Activated CD8-positive, alpha-beta memory T cell treated with anti-CD3 and anti-CD28 coated beads for 36 hours (primary cell): Measurements from ENCODE around the gene WDR81. TPM values are rescaled to one million over a fixed set of nuclear protein-coding genes. Genes with fewer than 3 reads are reported as not detected.

Experiments
- CTCF ChIA-PET: fragments of 350-600 bp; sonication (Branson Sonifier 250); formaldehyde crosslinking; loops from one replicate; lab custom pipeline; 2021; ENCODE audit warnings: antibody characterized with exemption; lab: Charles Lee
- POLR2A ChIA-PET: fragments of 350-600 bp; sonication (Branson Sonifier 250); formaldehyde crosslinking; loops from one replicate; lab custom pipeline; 2021; ENCODE audit warnings: antibody characterized with exemption; lab: Charles Lee
- total RNA-seq, 2 experiments: library from RNA; stranded (reverse); gene quantifications; one replicate each; pipeline ENCODE4 v1.2.3, GENCODE V29; 2021

Gene WDR81
- total RNA-seq, 2 experiments from 2014 or later = 21.2 to 22.3 TPM

- CTCF ChIA-PET = no interaction called here
- POLR2A ChIA-PET = no interaction called here
These were observed 13.5 kb upstream of the WDR81 start for GRCh38 chr17:1710807-1711553.

DNA sequence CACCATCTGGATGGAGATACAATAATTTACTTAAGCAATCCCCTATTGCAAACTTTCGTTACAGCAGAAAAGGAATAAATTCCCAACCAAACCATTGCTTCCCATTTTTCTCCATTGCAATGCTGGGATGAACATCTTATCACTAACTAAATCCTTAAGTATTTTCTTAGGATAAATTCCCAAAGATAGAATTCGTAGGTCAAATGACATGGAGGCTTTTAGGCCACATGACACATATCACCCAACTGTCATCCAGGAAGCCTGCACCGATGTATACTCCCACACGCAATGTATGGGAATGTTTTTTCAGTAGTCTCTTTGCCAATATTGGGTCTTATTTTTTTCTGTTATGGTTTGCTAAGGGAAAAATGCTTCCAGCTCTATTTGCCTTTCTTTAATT, 12.7 kb upstream of the WDR81 start:
- POLR2A ChIA-PET = no interaction called here

DNA sequence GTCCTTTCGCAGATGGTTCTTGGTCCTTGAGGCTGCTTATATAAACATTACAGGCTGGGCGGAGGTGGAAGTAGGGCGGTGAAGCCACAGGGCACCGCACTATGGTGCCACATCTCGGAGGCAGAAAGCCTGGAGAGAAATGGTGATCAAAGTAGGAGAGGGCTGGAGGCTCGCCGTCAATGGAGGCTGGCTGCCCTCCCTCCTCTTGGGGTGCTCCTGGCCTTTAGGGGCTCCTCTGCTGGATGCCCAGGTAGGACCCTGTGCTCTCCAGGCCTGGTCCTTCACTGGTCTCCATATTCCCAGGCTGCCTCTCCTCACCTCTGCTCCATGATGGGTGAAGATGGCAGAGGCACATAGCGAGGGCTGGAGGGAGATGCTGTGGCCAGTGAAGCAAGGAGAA, 12.2 kb upstream of the WDR81 start:
- CTCF ChIA-PET = no interaction called here
- POLR2A ChIA-PET = no interaction called here

More for the DNA sequence above, 12.7 kb upstream of the WDR81 start:
- CTCF ChIA-PET = no interaction called here

DNA sequence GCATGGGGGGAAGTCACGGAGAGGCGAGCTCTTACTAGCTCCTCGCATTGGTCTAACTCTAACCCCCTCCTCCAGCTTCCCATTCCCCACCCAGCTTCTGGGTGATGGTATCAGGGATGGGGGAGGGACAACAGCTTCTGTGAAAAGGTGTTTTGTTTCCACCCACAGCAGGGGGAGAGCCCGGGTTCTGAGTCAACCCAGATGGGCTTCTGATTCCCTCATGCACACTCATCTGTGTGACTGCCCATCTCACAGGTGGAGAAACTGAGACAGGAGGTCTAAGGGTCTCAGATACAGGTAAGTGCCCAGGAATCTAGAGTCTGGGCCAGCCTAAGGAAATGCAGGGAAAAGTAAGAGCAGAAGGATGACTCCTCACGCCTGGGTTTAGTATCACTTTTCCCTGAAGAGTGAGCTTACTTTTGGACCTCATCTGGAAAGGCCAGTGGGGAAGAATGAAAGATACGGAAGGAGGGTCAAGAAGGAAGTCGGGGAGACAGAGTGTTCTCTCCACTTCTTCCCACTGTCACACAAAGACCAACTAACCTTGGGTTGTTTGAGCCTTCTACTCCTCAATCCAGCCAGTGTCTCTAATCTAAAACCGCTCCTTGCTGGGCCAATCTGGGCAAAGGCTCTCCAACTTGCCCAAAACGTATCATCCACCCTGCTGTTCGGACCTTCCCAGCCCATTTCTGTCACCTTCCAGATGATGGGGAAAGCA, 11.2 kb upstream of the WDR81 start:
- ChIA-PET CTCF (interaction anchor here (0.7 to 1.3 kb wide), 2 partner anchors 44 to 61 kb away, joined by 3 to 4 read pairs; no protein-coding TSS in a partner anchor), POLR2A (interaction anchor here (0.6 kb wide), 1 partner anchor 9 kb away, joined by 6 read pairs; no protein-coding TSS in a partner anchor)

GRCh38 chr17:1713878-1714426, 10.6 kb upstream of the WDR81 start:
- POLR2A ChIA-PET = interaction anchor here (0.6 kb wide), 1 partner anchor 146 kb away, joined by 8 read pairs; no protein-coding TSS in a partner anchor
- CTCF ChIA-PET = interaction anchor here (0.7 to 1.3 kb wide), 2 partner anchors 44 to 62 kb away, joined by 3 to 4 read pairs; no protein-coding TSS in a partner anchor

GRCh38 chr17:1714427-1714979, 10.0 kb upstream of the WDR81 start:
- ChIA-PET CTCF (no interaction called here), POLR2A (interaction anchor here (0.6 kb wide), 1 partner anchor 147 kb away, joined by 8 read pairs; no protein-coding TSS in a partner anchor)

- POLR2A ChIA-PET = interaction anchor here (1.0 kb wide), 1 partner anchor 338 kb away, joined by 5 read pairs; no protein-coding TSS in a partner anchor
These were observed 9.3 kb upstream of the WDR81 start for GRCh38 chr17:1714980-1715802.

GRCh38 chr17:1715803-1716075, 8.8 kb upstream of the WDR81 start:
- CTCF ChIA-PET = interaction anchor here (1.0 to 1.2 kb wide), 2 partner anchors 15 to 517 kb away, joined by 3 read pairs; no protein-coding TSS in a partner anchor
- POLR2A ChIA-PET = interaction anchor here (1.0 kb wide), 1 partner anchor 338 kb away, joined by 5 read pairs; no protein-coding TSS in a partner anchor

More at GRCh38 chr17:1714980-1715802, 9.3 kb upstream of the WDR81 start:
- CTCF ChIA-PET = interaction anchor here (1.0 kb wide), 1 partner anchor 517 kb away, joined by 3 read pairs; no protein-coding TSS in a partner anchor

- ChIA-PET CTCF (interaction anchor here (0.8 to 1.5 kb wide), 10 partner anchors 10 to 529 kb away, joined by 3 to 8 read pairs (median 3); no protein-coding TSS in a partner anchor), POLR2A (interaction anchor here (0.6 to 1.4 kb wide), 6 partner anchors 9 to 683 kb away, joined by 3 to 7 read pairs (median 4); partner anchors contain the start of genes RILP and WDR81)
These were observed 8.2 kb upstream of the WDR81 start for GRCh38 chr17:1716076-1716911.

DNA sequence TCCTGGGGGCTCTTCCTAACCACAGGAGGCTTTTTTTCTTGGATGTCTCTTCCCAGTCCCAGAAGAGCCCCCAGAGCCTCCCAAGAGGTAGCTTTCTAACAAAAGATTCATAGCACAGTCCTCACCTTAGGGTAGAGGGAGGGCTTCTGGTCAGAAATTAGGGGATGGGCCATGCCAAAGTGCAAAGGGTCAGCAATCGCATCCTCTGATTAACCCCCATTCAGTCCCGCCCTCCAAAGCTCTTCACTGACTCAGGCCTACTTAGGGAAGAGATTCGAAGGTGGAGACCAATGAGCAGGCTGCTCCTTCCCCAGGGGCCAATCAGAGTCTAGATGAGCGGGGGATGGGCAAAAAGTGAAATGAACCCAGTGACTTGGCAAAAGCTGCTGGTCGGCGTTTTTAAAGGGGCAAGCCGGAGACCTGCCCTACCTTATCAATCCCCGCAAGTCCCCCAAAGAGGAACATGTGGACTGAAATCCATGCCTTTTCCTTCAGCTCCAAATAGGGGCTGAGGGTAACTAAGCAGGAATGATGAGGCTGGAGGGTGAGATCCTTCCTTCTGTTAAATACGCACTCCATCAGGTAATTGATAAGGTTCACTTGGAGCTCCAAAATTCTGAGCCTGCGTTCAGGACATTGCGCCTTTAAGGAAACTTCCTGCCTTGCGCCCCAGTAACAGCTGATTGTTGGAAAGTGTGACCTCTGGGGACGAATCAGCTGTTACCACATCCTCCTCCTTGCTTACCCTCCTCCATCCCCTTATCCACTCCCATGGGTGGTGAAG, 7.4 kb upstream of the WDR81 start:
- CTCF ChIA-PET = interaction anchor here (0.8 to 1.5 kb wide), 9 partner anchors 10 to 528 kb away, joined by 3 to 8 read pairs (median 3); no protein-coding TSS in a partner anchor

GRCh38 chr17:1718362-1719165, 5.9 kb upstream of the WDR81 start:
- POLR2A ChIA-PET = interaction anchor here (0.7 kb wide), 1 partner anchor 155 kb away, joined by 3 read pairs; no protein-coding TSS in a partner anchor

More for the DNA sequence above, 7.4 kb upstream of the WDR81 start:
- POLR2A ChIA-PET = interaction anchor here (0.6 to 1.4 kb wide), 5 partner anchors 8 to 682 kb away, joined by 3 to 7 read pairs (median 4); partner anchors contain the start of genes RILP and WDR81

GRCh38 chr17:1720856-1721386, 3.6 kb upstream of the WDR81 start:
- ChIA-PET POLR2A (interaction anchor here (0.6 kb wide), 1 partner anchor 49 kb away, joined by 5 read pairs; no protein-coding TSS in a partner anchor), CTCF (interaction anchor here (0.6 to 1.9 kb wide), 12 partner anchors 11 to 861 kb away, joined by 3 to 9 read pairs (median 5); no protein-coding TSS in a partner anchor)

More at GRCh38 chr17:1718362-1719165, 5.9 kb upstream of the WDR81 start:
- CTCF ChIA-PET = interaction anchor here (1.5 kb wide), 1 partner anchor 54 kb away, joined by 3 read pairs; no protein-coding TSS in a partner anchor

GRCh38 chr17:1722022-1722421, 2.5 kb upstream of the WDR81 start:
- CTCF ChIA-PET = interaction anchor here (0.6 to 1.9 kb wide), 10 partner anchors 10 to 1327 kb away, joined by 3 to 9 read pairs (median 4); no protein-coding TSS in a partner anchor
- POLR2A ChIA-PET = interaction anchor here (1.5 kb wide), 1 partner anchor 48 kb away, joined by 3 read pairs; no protein-coding TSS in a partner anchor

GRCh38 chr17:1724869-1725641, 551 bp downstream of the WDR81 start:
- ChIA-PET CTCF (interaction anchor here (0.5 to 1.5 kb wide), 2 partner anchors 60 to 76 kb away, joined by 3 to 4 read pairs; partner anchors contain the start of gene RILP), POLR2A (interaction anchor here (2.1 kb wide), 1 partner anchor 9 kb away, joined by 6 read pairs; no protein-coding TSS in a partner anchor)
